ENCODE measurements around the gene ZNF582. TPM values are rescaled to one million over a fixed set of nuclear protein-coding genes. Genes with fewer than 3 reads are reported as not detected.

ZNF582 gene
- polyA plus RNA-seq, 1 of the 3 experiments (the other 2 are of a cell fraction): 4.5 TPM

GRCh38 chr19:56423276-56423984 lies 30.1 kb upstream of the ZNF582 start (continued):
- TF ChIP-seq ZBTB33 (IDR thresholded peaks at IDR 0.05; ENCODE audit: borderline replicate concordance, low read depth) (no peak), NRF1 (IDR thresholded peaks at IDR 0.05; ENCODE audit: low read depth, low read length) (no peak), EP300 (IDR thresholded peaks at IDR 0.05; ENCODE audit: borderline replicate concordance in 1 of 2, low read depth in 1 of 2, low read length in 1 of 2) (no peak)

GRCh38 chr19:56405062-56405461 lies 11.7 kb upstream of the ZNF582 start:
- Histone ChIP-seq H3K9me2 (no peaks in the 10 kb centered on the region), H3K9me3 (peaks cover 30% of the 10 kb centered on the region), H3K27ac (ENCODE audit: low read depth in 2 of 2, low read length in 1 of 2) (no peak overlapping the region), H3K4me3 (ENCODE audit: low read depth in 2 of 2, low read length in 1 of 2) (peak overlapping the region; percentile 66 to 92), H3K9ac (no peak overlapping the region), H3K79me2 (ENCODE audit: insufficient read depth) (peaks cover 8% of the 10 kb centered on the region; the same call in 1 of the 2 replicates), H3K27me3 (ENCODE audit: insufficient read depth) (no peaks in the 10 kb centered on the region), H3F3A (replicated peaks; ENCODE audit: insufficient read depth) (peaks cover 9% of the 10 kb centered on the region), H2AFZ (ENCODE audit: low read depth) (no peak overlapping the region), H3K4me2 (peak overlapping the region; percentile 89), H4K20me1 (ENCODE audit: insufficient read depth) (no peaks in the 10 kb centered on the region), H3K36me3 (replicated peaks in 1 of 2; ENCODE audit: control insufficient read depth in 1 of 2, insufficient read depth in 2 of 2, low read length in 1 of 2) (peaks cover 33 to 45% of the 10 kb centered on the region in 2 experiments), H3K4me1 (ENCODE audit: control insufficient read depth in 1 of 2, insufficient read depth in 2 of 2, low read depth in 1 of 2, low read length in 1 of 2) (peaks cover 0 to 15% of the 10 kb centered on the region in 2 experiments; a peak in 1 of 4 replicates)
- WGBS (ENCODE audit: low lambda C conversion rate): 75% methylated on average over 4 of the region's 4 CpGs
- ChIA-PET POLR2A (no interaction called here), CTCF (no interaction called here)
- DNase-seq: no peak
- no peak for TF ChIP-seq RAD21 (IDR thresholded peaks at IDR 0.05; ENCODE audit: low read length)

- Histone ChIP-seq H3F3A (replicated peaks; ENCODE audit: insufficient read depth) (peaks cover 9% of the 10 kb centered on the region), H3K36me3 (replicated peaks in 1 of 2; ENCODE audit: control insufficient read depth in 1 of 2, insufficient read depth in 2 of 2, low read length in 1 of 2) (peaks cover 29 to 45% of the 10 kb centered on the region in 2 experiments), H3K9me2 (no peaks in the 10 kb centered on the region), H3K9me3 (peaks cover 34% of the 10 kb centered on the region), H4K20me1 (ENCODE audit: insufficient read depth) (no peaks in the 10 kb centered on the region), H3K27ac (ENCODE audit: low read depth in 2 of 2, low read length in 1 of 2) (peak overlapping the region in 1 of 2 experiments; percentile 83; a peak in 1 of 4 replicates), H3K79me2 (ENCODE audit: insufficient read depth) (peaks cover 8% of the 10 kb centered on the region; the same call in 1 of the 2 replicates), H2AFZ (ENCODE audit: low read depth) (peak overlapping the region; percentile 98), H3K4me3 (ENCODE audit: low read depth in 2 of 2, low read length in 1 of 2) (peak overlapping the region; percentile 66 to 92), H3K4me2 (peak overlapping the region; percentile 89), H3K9ac (peak overlapping the region; percentile 85), H3K27me3 (ENCODE audit: insufficient read depth) (no peaks in the 10 kb centered on the region), H3K4me1 (ENCODE audit: control insufficient read depth in 1 of 2, insufficient read depth in 2 of 2, low read depth in 1 of 2, low read length in 1 of 2) (peaks cover 0 to 15% of the 10 kb centered on the region in 2 experiments; a peak in 1 of 4 replicates)
- no peak for DNase-seq
- no peak for TF ChIP-seq MEF2A (IDR thresholded peaks at IDR 0.05; ENCODE audit: borderline replicate concordance, low read depth)
- TF ChIP-seq NFIC (IDR thresholded peaks at IDR 0.05; ENCODE audit: borderline replicate concordance): no peak
- TF ChIP-seq EP300 (IDR thresholded peaks at IDR 0.05; ENCODE audit: borderline replicate concordance in 1 of 2, low read depth in 1 of 2, low read length in 1 of 2): no peak
- no peak for TF ChIP-seq TAF1 (IDR thresholded peaks at IDR 0.05; ENCODE audit: borderline replicate concordance, low read depth, low read length)
- TF ChIP-seq IRF3 (IDR thresholded peaks at IDR 0.05; ENCODE audit: low read depth, low read length): no peak
- no peak for TF ChIP-seq TEAD4 (IDR thresholded peaks at IDR 0.05; ENCODE audit: borderline replicate concordance, insufficient read depth)
- TF ChIP-seq ZBTB33 (IDR thresholded peaks at IDR 0.05; ENCODE audit: borderline replicate concordance, low read depth): no peak
- no peak for TF ChIP-seq TCF12 (IDR thresholded peaks at IDR 0.05)
- no peak for TF ChIP-seq USF1 (IDR thresholded peaks at IDR 0.05; ENCODE audit: borderline replicate concordance, low read depth)
- no peak for TF ChIP-seq FOXM1 (IDR thresholded peaks at IDR 0.05; ENCODE audit: low read depth)
- no peak for TF ChIP-seq FOSL2 (IDR thresholded peaks at IDR 0.05; ENCODE audit: borderline replicate concordance, low read depth)
- no peak for TF ChIP-seq RXRA (IDR thresholded peaks at IDR 0.05; ENCODE audit: borderline replicate concordance, low read depth)
- TF ChIP-seq MXI1 (IDR thresholded peaks at IDR 0.05; ENCODE audit: low read depth, low read length): no peak
- no peak for TF ChIP-seq MAX (IDR thresholded peaks at IDR 0.05; ENCODE audit: low read depth)
- TF ChIP-seq POLR2AphosphoS5 (IDR thresholded peaks at IDR 0.05; ENCODE audit: low read depth, low read length): no peak
- TF ChIP-seq FOXJ3 (CRISPR knock-in tag; IDR thresholded peaks at IDR 0.05): no peak
- 44% methylated on average over 9 of the region's 9 CpGs for WGBS (ENCODE audit: low lambda C conversion rate)
- POLR2A ChIA-PET: no interaction called here
- CTCF ChIA-PET: interaction anchor here (1.7 kb wide), 1 partner anchor 12 kb away, joined by 8 read pairs; the partner anchor contains the start of gene ZNF582
Observed at GRCh38 chr19:56404705-56405056, 11.3 kb upstream of the ZNF582 start.
